Measurements from ENCODE around the gene UBE3B. TPM values are rescaled to one million over a fixed set of nuclear protein-coding genes. Genes with fewer than 3 reads are reported as not detected.

UBE3B gene
- total and polyA plus RNA-seq, 2 donors (not counting 1 experiment from before 2014, with no cell fraction given): 27.2 to 49.7 TPM

GRCh38 chr12:109483346-109483745 is 5.9 kb downstream of the UBE3B start:
- Histone ChIP-seq H3K9me3 (ENCODE audit: control insufficient read depth, insufficient read depth, low read depth, low read length) (no peaks in the 10 kb centered on the region), H3K4me2 (ENCODE audit: extremely low read depth, insufficient read depth, low read length) (no peak overlapping the region), H3K79me2 (ENCODE audit: control insufficient read depth, insufficient read depth, low read length) (peaks cover 14% of the 10 kb centered on the region), H3K4me3 (replicated peaks in 1 of 4; ENCODE audit: control extremely low read depth in 1 of 4, insufficient read depth in 1 of 4, low read depth in 3 of 4, low read length in 4 of 4) (no peak overlapping the region), H3K4me1 (ENCODE audit: control insufficient read depth, extremely low read depth, insufficient read depth, low read length) (peaks cover 4% of the 10 kb centered on the region), H3K27ac (ENCODE audit: insufficient read depth, low read length) (no peak overlapping the region), H3K27me3 (ENCODE audit: control insufficient read depth, insufficient read depth, low read length) (no peaks in the 10 kb centered on the region), H4K20me1 (ENCODE audit: control insufficient read depth, extremely low read depth, insufficient read depth, low read length) (no peaks in the 10 kb centered on the region), H2AFZ (ENCODE audit: low read length) (no peak overlapping the region), H3K9ac (ENCODE audit: insufficient read depth, low read length) (no peak overlapping the region), H3K36me3 (ENCODE audit: control insufficient read depth, insufficient read depth, low read length) (peaks cover 18% of the 10 kb centered on the region)
- no peak for DNase-seq (ENCODE audit: low read depth in 2 of 2)
- TF ChIP-seq EZH2 (IDR thresholded peaks at IDR 0.05; ENCODE audit: low read length, missing control alignments) (no peak), CTCF (conservative IDR thresholded peaks at IDR 0.05 in 1 of 2, IDR thresholded peaks at IDR 0.05 in 1 of 2; ENCODE audit: low read depth in 1 of 2, low read length in 2 of 2) (no peak)

DNA sequence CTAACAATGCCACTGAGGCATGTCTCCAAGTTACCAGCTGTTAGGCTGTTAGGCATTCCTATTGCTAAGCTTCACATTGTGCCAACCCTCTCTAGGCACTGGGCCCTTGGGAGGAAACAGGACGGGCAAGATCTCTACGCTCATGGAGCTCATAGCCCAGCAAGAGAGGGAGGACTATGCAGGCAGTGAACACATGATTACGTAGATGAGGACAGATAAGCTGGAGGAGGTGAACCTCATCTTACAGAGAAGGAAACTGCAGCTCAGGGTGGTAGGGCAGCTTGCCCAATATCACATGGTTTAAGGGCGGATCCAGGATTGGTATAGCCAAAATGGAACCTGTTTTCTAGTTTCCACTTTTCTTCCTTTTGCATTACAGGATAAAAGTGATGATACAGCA is 7.8 kb downstream of the UBE3B start:
- H3K9ac ChIP-seq (ENCODE audit: insufficient read depth, low read length): no peak overlapping the region
- DNase-seq (ENCODE audit: low read depth in 2 of 2): no peak
- H3K27ac ChIP-seq (ENCODE audit: insufficient read depth, low read length): no peak overlapping the region
- H3K4me2 ChIP-seq (ENCODE audit: extremely low read depth, insufficient read depth, low read length): no peak overlapping the region
- no peaks in the 10 kb centered on the region for H3K79me2 ChIP-seq (ENCODE audit: control insufficient read depth, insufficient read depth, low read length)
- peaks cover 23% of the 10 kb centered on the region for H3K36me3 ChIP-seq (ENCODE audit: control insufficient read depth, insufficient read depth, low read length)
- no peaks in the 10 kb centered on the region for H3K9me3 ChIP-seq (ENCODE audit: control insufficient read depth, insufficient read depth, low read depth, low read length)
- no peak for TF ChIP-seq CTCF (conservative IDR thresholded peaks at IDR 0.05 in 1 of 2, IDR thresholded peaks at IDR 0.05 in 1 of 2; ENCODE audit: low read depth in 1 of 2, low read length in 2 of 2)
- no peak for TF ChIP-seq EZH2 (IDR thresholded peaks at IDR 0.05; ENCODE audit: low read length, missing control alignments)
- no peak overlapping the region for H2AFZ ChIP-seq (ENCODE audit: low read length)
- no peaks in the 10 kb centered on the region for H3K4me1 ChIP-seq (ENCODE audit: control insufficient read depth, extremely low read depth, insufficient read depth, low read length)
- H4K20me1 ChIP-seq (ENCODE audit: control insufficient read depth, extremely low read depth, insufficient read depth, low read length): no peaks in the 10 kb centered on the region
- H3K4me3 ChIP-seq (replicated peaks in 1 of 4; ENCODE audit: control extremely low read depth in 1 of 4, insufficient read depth in 1 of 4, low read depth in 3 of 4, low read length in 4 of 4): no peak overlapping the region
- H3K27me3 ChIP-seq (ENCODE audit: control insufficient read depth, insufficient read depth, low read length): no peaks in the 10 kb centered on the region

GRCh38 chr12:109487181-109488050 is 10.0 kb downstream of the UBE3B start:
- H3K27me3 ChIP-seq (ENCODE audit: control insufficient read depth, insufficient read depth, low read length): no peaks in the 10 kb centered on the region
- TF ChIP-seq EZH2 (IDR thresholded peaks at IDR 0.05; ENCODE audit: low read length, missing control alignments) (no peak), CTCF (conservative IDR thresholded peaks at IDR 0.05 in 1 of 2, IDR thresholded peaks at IDR 0.05 in 1 of 2; ENCODE audit: low read depth in 1 of 2, low read length in 2 of 2) (no peak)
- no peaks in the 10 kb centered on the region for H3K79me2 ChIP-seq (ENCODE audit: control insufficient read depth, insufficient read depth, low read length)
- H4K20me1 ChIP-seq (ENCODE audit: control insufficient read depth, extremely low read depth, insufficient read depth, low read length): no peaks in the 10 kb centered on the region
- H3K36me3 ChIP-seq (ENCODE audit: control insufficient read depth, insufficient read depth, low read length): peaks cover 26% of the 10 kb centered on the region
- no peak overlapping the region for H3K4me3 ChIP-seq (replicated peaks in 1 of 4; ENCODE audit: control extremely low read depth in 1 of 4, insufficient read depth in 1 of 4, low read depth in 3 of 4, low read length in 4 of 4)
- H3K9ac ChIP-seq (ENCODE audit: insufficient read depth, low read length): no peak overlapping the region
- H3K4me2 ChIP-seq (ENCODE audit: extremely low read depth, insufficient read depth, low read length): no peak overlapping the region
- DNase-seq (ENCODE audit: low read depth in 2 of 2): no peak
- no peak overlapping the region for H3K27ac ChIP-seq (ENCODE audit: insufficient read depth, low read length)
- no peaks in the 10 kb centered on the region for H3K9me3 ChIP-seq (ENCODE audit: control insufficient read depth, insufficient read depth, low read depth, low read length)
- no peaks in the 10 kb centered on the region for H3K4me1 ChIP-seq (ENCODE audit: control insufficient read depth, extremely low read depth, insufficient read depth, low read length)
- H2AFZ ChIP-seq (ENCODE audit: low read length): no peak overlapping the region

Measured in fibroblast of lung (primary cell).